ENCODE data around the gene ZNF444. TPM values are rescaled to one million over a fixed set of nuclear protein-coding genes. Genes with fewer than 3 reads are reported as not detected.
A peak's percentile ranks its signal among the peaks of the same experiment; 100 is the strongest.

Gene ZNF444
- total RNA-seq, 1 experiment from 2014 or later, result 84.0 TPM

DNA sequence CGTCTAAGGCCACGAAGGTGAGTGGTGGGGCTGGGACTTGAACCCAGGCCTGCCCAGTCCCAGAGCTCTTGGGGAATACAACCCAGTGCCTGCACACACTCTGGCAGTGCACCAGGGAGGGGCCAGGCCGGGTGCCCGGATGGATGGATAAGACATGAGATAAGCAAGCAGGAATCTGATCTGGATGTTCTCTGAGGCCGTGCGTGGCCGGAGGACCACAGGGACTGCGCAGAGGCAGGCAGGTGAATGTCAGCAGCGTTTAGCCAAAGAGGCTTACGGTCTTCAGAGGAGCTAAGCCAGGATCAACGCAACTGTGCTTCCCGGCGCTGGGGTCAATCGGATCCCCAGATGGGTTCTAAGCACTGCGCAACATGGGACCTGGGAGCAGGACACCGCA lies 21.5 kb upstream of the ZNF444 start:
- no peak for ATAC-seq
- POLR2A ChIA-PET, result no interaction called here

DNA sequence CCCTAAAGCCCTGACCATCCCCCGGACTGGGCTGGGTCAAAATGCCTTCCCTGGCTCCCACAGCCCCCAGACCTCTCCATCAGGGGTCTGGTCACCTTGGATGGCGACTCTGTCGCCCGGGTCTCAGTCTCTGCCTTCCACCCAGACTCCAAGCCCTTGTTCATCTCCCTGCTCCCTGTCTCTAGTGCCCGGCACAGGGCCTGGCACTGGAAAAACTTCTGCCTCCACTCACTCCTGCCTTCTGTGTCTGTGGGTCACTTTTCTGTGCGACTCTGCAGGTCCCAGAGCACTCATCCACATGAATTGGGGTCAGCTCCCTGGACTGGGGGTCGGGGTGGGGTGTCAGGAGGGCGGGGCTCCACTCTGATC lies 21.1 kb upstream of the ZNF444 start:
- CTCF ChIA-PET, result interaction anchor here (0.6 kb wide), 1 partner anchor 55 kb away, joined by 3 read pairs; no protein-coding TSS in a partner anchor

More for the DNA sequence above, 21.5 kb upstream of the ZNF444 start:
- H3K36me3 Mint-ChIP-seq, result no peaks in the 10 kb centered on the region
- no peaks in the 10 kb centered on the region for H3K27me3 Mint-ChIP-seq (ENCODE audit: low read depth)
- CTCF ChIA-PET, result interaction anchor here (0.6 kb wide), 1 partner anchor 56 kb away, joined by 3 read pairs; no protein-coding TSS in a partner anchor
- H3K27ac Mint-ChIP-seq, result peak overlapping the region; percentile 91
- peaks cover 38% of the 10 kb centered on the region for H3K4me1 Mint-ChIP-seq
- TF ChIP-seq ZNF263 (CRISPR knock-in tag; IDR thresholded peaks at IDR 0.05; ENCODE audit: low read depth), result no peak
- TF ChIP-seq, protein P1, sequence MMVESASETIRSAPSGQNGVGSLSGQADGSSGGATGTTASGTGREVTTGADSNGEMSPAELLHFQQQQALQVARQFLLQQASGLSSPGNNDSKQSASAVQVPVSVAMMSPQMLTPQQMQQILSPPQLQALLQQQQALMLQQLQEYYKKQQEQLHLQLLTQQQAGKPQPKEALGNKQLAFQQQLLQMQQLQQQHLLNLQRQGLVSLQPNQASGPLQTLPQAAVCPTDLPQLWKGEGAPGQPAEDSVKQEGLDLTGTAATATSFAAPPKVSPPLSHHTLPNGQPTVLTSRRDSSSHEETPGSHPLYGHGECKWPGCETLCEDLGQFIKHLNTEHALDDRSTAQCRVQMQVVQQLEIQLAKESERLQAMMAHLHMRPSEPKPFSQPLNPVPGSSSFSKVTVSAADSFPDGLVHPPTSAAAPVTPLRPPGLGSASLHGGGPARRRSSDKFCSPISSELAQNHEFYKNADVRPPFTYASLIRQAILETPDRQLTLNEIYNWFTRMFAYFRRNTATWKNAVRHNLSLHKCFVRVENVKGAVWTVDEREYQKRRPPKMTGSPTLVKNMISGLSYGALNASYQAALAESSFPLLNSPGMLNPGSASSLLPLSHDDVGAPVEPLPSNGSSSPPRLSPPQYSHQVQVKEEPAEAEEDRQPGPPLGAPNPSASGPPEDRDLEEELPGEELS (CRISPR knock-in tag; IDR thresholded peaks at IDR 0.05), result no peak
- TF ChIP-seq, protein P2, sequence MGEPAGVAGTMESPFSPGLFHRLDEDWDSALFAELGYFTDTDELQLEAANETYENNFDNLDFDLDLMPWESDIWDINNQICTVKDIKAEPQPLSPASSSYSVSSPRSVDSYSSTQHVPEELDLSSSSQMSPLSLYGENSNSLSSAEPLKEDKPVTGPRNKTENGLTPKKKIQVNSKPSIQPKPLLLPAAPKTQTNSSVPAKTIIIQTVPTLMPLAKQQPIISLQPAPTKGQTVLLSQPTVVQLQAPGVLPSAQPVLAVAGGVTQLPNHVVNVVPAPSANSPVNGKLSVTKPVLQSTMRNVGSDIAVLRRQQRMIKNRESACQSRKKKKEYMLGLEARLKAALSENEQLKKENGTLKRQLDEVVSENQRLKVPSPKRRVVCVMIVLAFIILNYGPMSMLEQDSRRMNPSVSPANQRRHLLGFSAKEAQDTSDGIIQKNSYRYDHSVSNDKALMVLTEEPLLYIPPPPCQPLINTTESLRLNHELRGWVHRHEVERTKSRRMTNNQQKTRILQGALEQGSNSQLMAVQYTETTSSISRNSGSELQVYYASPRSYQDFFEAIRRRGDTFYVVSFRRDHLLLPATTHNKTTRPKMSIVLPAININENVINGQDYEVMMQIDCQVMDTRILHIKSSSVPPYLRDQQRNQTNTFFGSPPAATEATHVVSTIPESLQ (CRISPR knock-in tag; IDR thresholded peaks at IDR 0.05), result no peak
- TF ChIP-seq, protein P3, sequence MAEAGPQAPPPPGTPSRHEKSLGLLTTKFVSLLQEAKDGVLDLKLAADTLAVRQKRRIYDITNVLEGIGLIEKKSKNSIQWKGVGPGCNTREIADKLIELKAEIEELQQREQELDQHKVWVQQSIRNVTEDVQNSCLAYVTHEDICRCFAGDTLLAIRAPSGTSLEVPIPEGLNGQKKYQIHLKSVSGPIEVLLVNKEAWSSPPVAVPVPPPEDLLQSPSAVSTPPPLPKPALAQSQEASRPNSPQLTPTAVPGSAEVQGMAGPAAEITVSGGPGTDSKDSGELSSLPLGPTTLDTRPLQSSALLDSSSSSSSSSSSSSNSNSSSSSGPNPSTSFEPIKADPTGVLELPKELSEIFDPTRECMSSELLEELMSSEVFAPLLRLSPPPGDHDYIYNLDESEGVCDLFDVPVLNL (CRISPR knock-in tag; IDR thresholded peaks at IDR 0.05; ENCODE audit: borderline replicate concordance, low read depth), result no peak
- TF ChIP-seq RELA (CRISPR knock-in tag; IDR thresholded peaks at IDR 0.05; ENCODE audit: borderline replicate concordance), result no peak
- TF ChIP-seq, protein P4, sequence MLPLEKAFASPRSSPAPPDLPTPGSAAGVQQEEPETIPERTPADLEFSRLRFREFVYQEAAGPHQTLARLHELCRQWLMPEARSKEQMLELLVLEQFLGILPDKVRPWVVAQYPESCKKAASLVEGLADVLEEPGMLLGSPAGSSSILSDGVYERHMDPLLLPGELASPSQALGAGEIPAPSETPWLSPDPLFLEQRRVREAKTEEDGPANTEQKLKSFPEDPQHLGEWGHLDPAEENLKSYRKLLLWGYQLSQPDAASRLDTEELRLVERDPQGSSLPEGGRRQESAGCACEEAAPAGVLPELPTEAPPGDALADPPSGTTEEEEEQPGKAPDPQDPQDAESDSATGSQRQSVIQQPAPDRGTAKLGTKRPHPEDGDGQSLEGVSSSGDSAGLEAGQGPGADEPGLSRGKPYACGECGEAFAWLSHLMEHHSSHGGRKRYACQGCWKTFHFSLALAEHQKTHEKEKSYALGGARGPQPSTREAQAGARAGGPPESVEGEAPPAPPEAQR (CRISPR knock-in tag; IDR thresholded peaks at IDR 0.05), result no peak
- TF ChIP-seq, protein P5, sequence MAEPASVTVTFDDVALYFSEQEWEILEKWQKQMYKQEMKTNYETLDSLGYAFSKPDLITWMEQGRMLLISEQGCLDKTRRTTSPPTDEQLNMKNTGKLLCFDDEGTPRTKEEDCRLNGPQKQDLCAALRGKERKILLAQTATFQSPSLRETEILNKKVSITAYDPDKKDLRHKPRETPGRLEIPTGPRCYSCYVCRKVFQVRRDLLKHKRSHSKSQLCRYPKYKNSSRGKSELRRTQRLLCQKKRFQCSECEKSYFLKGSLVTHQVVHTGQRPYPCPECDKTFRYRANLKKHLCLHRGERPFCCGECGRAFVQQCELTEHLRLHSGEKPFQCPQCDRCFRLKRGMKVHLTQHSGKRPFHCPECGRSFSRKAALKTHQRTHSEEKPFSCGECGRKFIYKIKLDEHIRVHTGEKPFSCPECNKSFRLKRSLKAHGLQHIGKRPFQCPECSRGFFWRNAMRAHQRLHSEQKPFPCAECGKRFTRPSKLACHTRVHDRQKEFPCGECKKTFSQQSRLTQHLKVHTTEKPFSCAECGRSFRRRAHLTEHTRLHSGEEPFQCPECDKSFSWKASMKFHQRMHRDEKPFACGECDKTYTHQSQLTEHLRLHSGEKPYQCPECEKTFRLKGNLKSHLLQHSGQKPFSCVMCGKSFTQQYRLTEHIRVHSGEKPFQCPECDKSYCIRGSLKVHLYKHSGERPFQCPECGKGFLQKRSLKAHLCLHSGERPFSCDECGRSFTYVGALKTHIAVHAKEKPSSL (CRISPR knock-in tag; conservative IDR thresholded peaks at IDR 0.05), result no peak
- no peak for TF ChIP-seq KAT7 (CRISPR knock-in tag; IDR thresholded peaks at IDR 0.05; ENCODE audit: borderline replicate concordance)
- no peak for TF ChIP-seq NFYB (CRISPR knock-in tag; conservative IDR thresholded peaks at IDR 0.05; ENCODE audit: low read depth)
- no peak for TF ChIP-seq ZNF138 (CRISPR knock-in tag; conservative IDR thresholded peaks at IDR 0.05)
- H3K9me3 Mint-ChIP-seq, result no peaks in the 10 kb centered on the region
- H3K4me3 Mint-ChIP-seq, result peak overlapping the region; percentile 77
- no peak for DNase-seq (ENCODE audit: low spot score)

More for the DNA sequence above, 21.1 kb upstream of the ZNF444 start:
- Mint-ChIP-seq H3K4me1 (peaks cover 34% of the 10 kb centered on the region), H3K27me3 (ENCODE audit: low read depth) (no peaks in the 10 kb centered on the region), H3K36me3 (no peaks in the 10 kb centered on the region), H3K9me3 (no peaks in the 10 kb centered on the region), H3K4me3 (peak overlapping the region; percentile 77), H3K27ac (peak overlapping the region; percentile 91)
- ATAC-seq, result no peak
- no peak for TF ChIP-seq ATF1 (CRISPR knock-in tag; IDR thresholded peaks at IDR 0.05)
- TF ChIP-seq EMX1 (CRISPR knock-in tag; IDR thresholded peaks at IDR 0.05), result no peak
- TF ChIP-seq, protein P6, sequence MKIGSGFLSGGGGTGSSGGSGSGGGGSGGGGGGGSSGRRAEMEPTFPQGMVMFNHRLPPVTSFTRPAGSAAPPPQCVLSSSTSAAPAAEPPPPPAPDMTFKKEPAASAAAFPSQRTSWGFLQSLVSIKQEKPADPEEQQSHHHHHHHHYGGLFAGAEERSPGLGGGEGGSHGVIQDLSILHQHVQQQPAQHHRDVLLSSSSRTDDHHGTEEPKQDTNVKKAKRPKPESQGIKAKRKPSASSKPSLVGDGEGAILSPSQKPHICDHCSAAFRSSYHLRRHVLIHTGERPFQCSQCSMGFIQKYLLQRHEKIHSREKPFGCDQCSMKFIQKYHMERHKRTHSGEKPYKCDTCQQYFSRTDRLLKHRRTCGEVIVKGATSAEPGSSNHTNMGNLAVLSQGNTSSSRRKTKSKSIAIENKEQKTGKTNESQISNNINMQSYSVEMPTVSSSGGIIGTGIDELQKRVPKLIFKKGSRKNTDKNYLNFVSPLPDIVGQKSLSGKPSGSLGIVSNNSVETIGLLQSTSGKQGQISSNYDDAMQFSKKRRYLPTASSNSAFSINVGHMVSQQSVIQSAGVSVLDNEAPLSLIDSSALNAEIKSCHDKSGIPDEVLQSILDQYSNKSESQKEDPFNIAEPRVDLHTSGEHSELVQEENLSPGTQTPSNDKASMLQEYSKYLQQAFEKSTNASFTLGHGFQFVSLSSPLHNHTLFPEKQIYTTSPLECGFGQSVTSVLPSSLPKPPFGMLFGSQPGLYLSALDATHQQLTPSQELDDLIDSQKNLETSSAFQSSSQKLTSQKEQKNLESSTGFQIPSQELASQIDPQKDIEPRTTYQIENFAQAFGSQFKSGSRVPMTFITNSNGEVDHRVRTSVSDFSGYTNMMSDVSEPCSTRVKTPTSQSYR (CRISPR knock-in tag; IDR thresholded peaks at IDR 0.05), result no peak
- TF ChIP-seq ZBTB21 (CRISPR knock-in tag; IDR thresholded peaks at IDR 0.05; ENCODE audit: borderline replicate concordance), result no peak
- TF ChIP-seq GTF2I (CRISPR knock-in tag; conservative IDR thresholded peaks at IDR 0.05), result no peak
- TF ChIP-seq NFE2L1 (CRISPR knock-in tag; IDR thresholded peaks at IDR 0.05), result no peak
- no peak for DNase-seq (ENCODE audit: low spot score)
- POLR2A ChIA-PET, result no interaction called here
